WTC11 (cell line): ENCODE results near the gene SYT8.

Experiments used
- CBFB ChIP-seq: sonication (generic); formaldehyde crosslinking; IDR thresholded peaks from 2 replicates; pipeline ENCODE4 v1.8.1; 2022; ENCODE audit warnings: mild to moderate bottlenecking, low read depth, missing genetic modification reagents
- CREB1 ChIP-seq: sonication (generic); formaldehyde crosslinking; IDR thresholded peaks from 2 replicates; pipeline ENCODE4 v1.8.0; 2023; ENCODE audit warnings: mild to moderate bottlenecking, missing genetic modification reagents
- TF ChIP-seq, protein P1 (sequence below): fragments of 200-600 bp; IDR thresholded peaks from 2 replicates; pipeline ENCODE4 v1.8.0; 2022; ENCODE audit warnings: antibody characterized with exemption
- TF ChIP-seq, protein P2 (sequence below): sonication (generic); formaldehyde crosslinking; IDR thresholded peaks from 2 replicates; pipeline ENCODE4 v1.8.0; 2022; ENCODE audit warnings: mild to moderate bottlenecking, missing genetic modification reagents

DNA sequence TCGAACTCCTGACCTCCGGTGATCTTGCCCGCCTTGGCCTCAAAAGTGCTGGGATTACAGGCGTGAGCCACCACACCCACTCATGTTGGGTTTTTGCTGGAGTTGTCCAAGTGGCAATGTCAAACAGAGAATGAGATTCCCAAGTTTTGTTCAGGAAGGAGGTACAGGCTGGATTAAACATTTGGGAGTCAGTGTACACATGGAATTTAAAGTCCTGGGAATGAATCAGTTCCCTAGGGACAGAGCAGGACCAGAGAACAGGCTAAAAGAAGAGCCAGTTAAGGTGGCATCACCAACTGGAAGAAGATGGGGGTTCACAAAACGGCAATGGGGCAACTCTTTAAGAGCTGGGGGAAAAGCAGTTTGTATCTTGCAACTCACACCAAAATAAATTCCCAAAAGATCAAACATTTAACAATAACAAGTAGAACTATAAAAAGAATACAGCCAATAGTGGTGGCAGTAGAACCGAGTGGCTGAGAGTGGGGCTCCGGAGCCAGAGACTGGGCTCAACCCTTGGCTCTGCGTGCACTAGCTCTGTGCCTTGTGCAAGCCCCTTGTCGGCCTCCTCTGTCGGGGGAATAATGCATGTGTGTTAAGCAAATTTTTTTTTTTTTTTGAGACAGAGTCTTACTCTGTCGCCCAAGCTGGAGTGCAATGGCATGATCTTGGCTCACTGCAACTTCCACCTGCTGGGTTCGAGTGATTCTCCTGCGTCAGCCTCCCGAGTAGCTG is 37.2 kb upstream of the SYT8 start:
- TF ChIP-seq CREB1 (CRISPR knock-in tag) (no peak), CBFB (no peak)
- TF ChIP-seq, protein P1, sequence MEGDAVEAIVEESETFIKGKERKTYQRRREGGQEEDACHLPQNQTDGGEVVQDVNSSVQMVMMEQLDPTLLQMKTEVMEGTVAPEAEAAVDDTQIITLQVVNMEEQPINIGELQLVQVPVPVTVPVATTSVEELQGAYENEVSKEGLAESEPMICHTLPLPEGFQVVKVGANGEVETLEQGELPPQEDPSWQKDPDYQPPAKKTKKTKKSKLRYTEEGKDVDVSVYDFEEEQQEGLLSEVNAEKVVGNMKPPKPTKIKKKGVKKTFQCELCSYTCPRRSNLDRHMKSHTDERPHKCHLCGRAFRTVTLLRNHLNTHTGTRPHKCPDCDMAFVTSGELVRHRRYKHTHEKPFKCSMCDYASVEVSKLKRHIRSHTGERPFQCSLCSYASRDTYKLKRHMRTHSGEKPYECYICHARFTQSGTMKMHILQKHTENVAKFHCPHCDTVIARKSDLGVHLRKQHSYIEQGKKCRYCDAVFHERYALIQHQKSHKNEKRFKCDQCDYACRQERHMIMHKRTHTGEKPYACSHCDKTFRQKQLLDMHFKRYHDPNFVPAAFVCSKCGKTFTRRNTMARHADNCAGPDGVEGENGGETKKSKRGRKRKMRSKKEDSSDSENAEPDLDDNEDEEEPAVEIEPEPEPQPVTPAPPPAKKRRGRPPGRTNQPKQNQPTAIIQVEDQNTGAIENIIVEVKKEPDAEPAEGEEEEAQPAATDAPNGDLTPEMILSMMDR, result no peak
- TF ChIP-seq, protein P2, sequence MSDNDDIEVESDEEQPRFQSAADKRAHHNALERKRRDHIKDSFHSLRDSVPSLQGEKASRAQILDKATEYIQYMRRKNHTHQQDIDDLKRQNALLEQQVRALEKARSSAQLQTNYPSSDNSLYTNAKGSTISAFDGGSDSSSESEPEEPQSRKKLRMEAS (CRISPR knock-in tag), result no peak
